Erythroblast (primary cell): ENCODE results near the gene PLA2G6.
"Not testable (repeated sequence)": the region's sequence is repeated elsewhere in the genome, so short reads cannot be mapped to it uniquely, and the experiment has no call there.

Source experiments
- GATA1 ChIP-seq: IDR thresholded peaks from 2 replicates; pipeline ENCODE4 v1.6.1; 2011; ENCODE audit warnings: low read depth, mild to moderate bottlenecking, control low read depth, low read length, moderate library complexity
- POLR2A ChIP-seq: IDR thresholded peaks from 2 replicates; pipeline ENCODE4 v1.6.1; 2011; ENCODE audit warnings: mild to moderate bottlenecking, low read length

GRCh38 chr22:38117556-38117955, 64.1 kb downstream of the PLA2G6 start:
- TF ChIP-seq POLR2A, GATA1: not testable (repeated sequence)
